Fibroblast of skin of left biceps (primary cell): ENCODE results near the gene ACER3.
"Not testable (repeated sequence)": the region's sequence is repeated elsewhere in the genome, so short reads cannot be mapped to it uniquely, and the experiment has no call there.

ENCODE experiments used
- DNase-seq, 2 experiments: peaks; one replicate each; pipeline ENCODE4 v3.0.0-alpha.2; 2013; ENCODE audit warnings: low read depth in 2 of 2

Gene ACER3

GRCh38 chr11:76860539-76861475 lies at the start of gene ACER3:
Gene ACER3 (plus strand): TSS chr11:76860918. CDS start chr11:76860977, 59 bp downstream.
- DNase-seq, result peak; percentile 54 to 58

GRCh38 chr11:76811259-76811658 lies 49.5 kb upstream of the ACER3 start:
- no peak for DNase-seq

GRCh38 chr11:76814414-76814813 lies 46.3 kb upstream of the ACER3 start:
- DNase-seq, result no peak

- not testable (repeated sequence) for DNase-seq
These were observed 45.0 kb upstream of the ACER3 start for GRCh38 chr11:76815678-76816077.

GRCh38 chr11:76820184-76820566 lies 40.5 kb upstream of the ACER3 start:
- DNase-seq, result no peak

GRCh38 chr11:76821396-76821795 lies 39.3 kb upstream of the ACER3 start:
- DNase-seq, result not testable (repeated sequence)

GRCh38 chr11:76822406-76822805 lies 38.3 kb upstream of the ACER3 start:
- no peak for DNase-seq

GRCh38 chr11:76823481-76824028 lies 37.2 kb upstream of the ACER3 start:
- DNase-seq, result peak; percentile 33 to 38

GRCh38 chr11:76824083-76824939 lies 36.4 kb upstream of the ACER3 start:
- DNase-seq, result no peak

- no peak for DNase-seq
These were observed 35.6 kb upstream of the ACER3 start for GRCh38 chr11:76824980-76825725.

GRCh38 chr11:76825726-76826396 lies 34.9 kb upstream of the ACER3 start:
- no peak for DNase-seq

- not testable (repeated sequence) for DNase-seq
These were observed 34.2 kb upstream of the ACER3 start for GRCh38 chr11:76826508-76826907.

GRCh38 chr11:76827005-76827404 lies 33.7 kb upstream of the ACER3 start:
- DNase-seq, result not testable (repeated sequence)

GRCh38 chr11:76830639-76831327 lies 29.9 kb upstream of the ACER3 start:
- DNase-seq, result peak; percentile 34 to 42

- no peak for DNase-seq
These were observed 28.9 kb upstream of the ACER3 start for GRCh38 chr11:76831686-76832310.

- no peak for DNase-seq
These were observed 28.4 kb upstream of the ACER3 start for GRCh38 chr11:76832361-76832760.

- no peak for DNase-seq
These were observed 26.6 kb upstream of the ACER3 start for GRCh38 chr11:76834151-76834550.

- no peak for DNase-seq
These were observed 25.7 kb upstream of the ACER3 start for GRCh38 chr11:76835036-76835435.

GRCh38 chr11:76835928-76836612 lies 24.6 kb upstream of the ACER3 start:
- DNase-seq, result no peak
